A673 (cell line): ENCODE results near the gene SSR1. TPM values are rescaled to one million over a fixed set of nuclear protein-coding genes. Genes with fewer than 3 reads are reported as not detected.

Source experiments
- BruUV-seq: library from RNA; stranded (reverse); fragments of 400-500 nt; replicated peaks from 2 replicates; lab custom pipeline; 2021; lab: Mats Ljungman, UMichigan
- CTCF ChIA-PET: fragments of 300-600 bp; sonication (Branson Sonifier 250); formaldehyde crosslinking; loops from one replicate; lab custom pipeline; 2022; ENCODE audit warnings: antibody characterized with exemption; lab: Charles Lee
- POLR2A ChIA-PET: fragments of 300-600 bp; sonication (Branson Sonifier 250); formaldehyde crosslinking; loops from one replicate; lab custom pipeline; 2022; ENCODE audit warnings: antibody characterized with exemption; ENCODE audit not compliant: low non-redundant PET; lab: Charles Lee
- DNase-seq: peaks from one replicate; pipeline ENCODE4 v3.0.0-alpha.2; 2015; ENCODE audit warnings: low spot score
- H3K27ac ChIP-seq: fragments of 200-600 bp; sonication (generic); 2 replicates; pipeline ENCODE4 v1.5.1; 2016; ENCODE audit warnings: mixed run types, low read depth, mild to moderate bottlenecking, mixed read lengths, antibody characterized with exemption, low read length; ENCODE audit not compliant: poor library complexity, severe bottlenecking
- H3K27me3 ChIP-seq: fragments of 200-600 bp; sonication (generic); replicated peaks from 2 replicates; pipeline ENCODE4 v1.6.1; 2017; ENCODE audit warnings: mixed run types, low read depth, mild to moderate bottlenecking, mixed read lengths, antibody characterized with exemption, low read length; ENCODE audit not compliant: insufficient read depth, poor library complexity
- H3K36me3 ChIP-seq: fragments of 200-600 bp; sonication (generic); 2 replicates; pipeline ENCODE4 v1.6.1; 2016; ENCODE audit warnings: mixed run types, mild to moderate bottlenecking, mixed read lengths, antibody characterized with exemption, low read length; ENCODE audit not compliant: insufficient read depth, poor library complexity, severe bottlenecking
- H3K4me1 ChIP-seq: fragments of 200-600 bp; sonication (generic); 2 replicates; pipeline ENCODE4 v1.6.1; 2017; ENCODE audit warnings: mixed run types, mild to moderate bottlenecking, mixed read lengths, antibody characterized with exemption, low read length; ENCODE audit not compliant: insufficient read depth, poor library complexity, severe bottlenecking
- H3K4me3 ChIP-seq: fragments of 200-600 bp; sonication (generic); 2 replicates; pipeline ENCODE4 v1.5.1; 2016; ENCODE audit warnings: low read depth, mixed run types, mild to moderate bottlenecking, mixed read lengths, low read length; ENCODE audit not compliant: poor library complexity, severe bottlenecking
- H3K9me3 ChIP-seq: fragments of 200-600 bp; sonication (generic); 2 replicates; pipeline ENCODE4 v1.6.1; 2016; ENCODE audit warnings: mixed run types, low read depth, mild to moderate bottlenecking, mixed read lengths, antibody characterized with exemption, low read length; ENCODE audit not compliant: poor library complexity, severe bottlenecking
- EZH2 ChIP-seq: fragments of 200-600 bp; sonication (generic); IDR thresholded peaks from 2 replicates; pipeline ENCODE4 v1.6.1; 2017; ENCODE audit warnings: borderline replicate concordance, low read depth, mild to moderate bottlenecking, mixed read lengths, antibody characterized with exemption, low read length; ENCODE audit not compliant: poor library complexity, severe bottlenecking
- intact Hi-C: fragments of 100-400 bp; cut with micrococcal nuclease; formaldehyde crosslinking; loops from one replicate; pipeline ENCODE4 v1.10.0; 2022; ENCODE audit not compliant: unreplicated experiment
- total RNA-seq: library from RNA; stranded (reverse); gene quantifications from 2 replicates; pipeline ENCODE4 v1.2.3, GENCODE V29; 2021
- TF ChIP-seq, protein P1 (sequence below): fragments of 300-800, 200-600 bp; sonication (generic); conservative IDR thresholded peaks from 2 replicates; pipeline ENCODE4 v1.5.1; 2017; ENCODE audit warnings: low read depth, mild to moderate bottlenecking, antibody characterized with exemption, low read length, moderate library complexity, mixed read lengths

The SSR1 gene
- total RNA-seq, 1 experiment from 2014 or later, result 161 TPM

DNA sequence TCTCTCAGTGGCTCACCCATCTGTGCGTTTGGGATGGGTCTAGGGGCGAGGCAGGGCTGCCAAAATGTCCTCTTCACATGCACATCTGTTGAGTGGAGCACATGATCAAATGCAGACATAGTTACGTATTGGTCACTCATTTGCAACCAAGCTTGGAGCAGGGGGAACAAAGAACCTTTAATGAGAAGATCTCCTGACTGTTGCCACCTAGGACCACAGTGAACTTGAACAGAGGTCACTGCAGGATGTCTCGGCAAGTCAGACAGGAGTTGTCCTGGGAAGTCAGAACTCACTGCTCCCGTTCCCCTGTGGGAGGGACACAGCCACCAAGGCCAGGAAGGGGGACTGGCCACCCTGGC, 73.4 kb downstream of the SSR1 start:
- Histone ChIP-seq H3K27ac (peak overlapping the region; percentile 58), H3K4me3 (no peak overlapping the region), H3K9me3 (no peaks in the 10 kb centered on the region), H3K27me3 (no peaks in the 10 kb centered on the region), H3K36me3 (peaks cover 15% of the 10 kb centered on the region), H3K4me1 (peaks cover 42% of the 10 kb centered on the region)
- no peak for DNase-seq
- TF ChIP-seq EZH2, result no peak
- TF ChIP-seq, protein P1, sequence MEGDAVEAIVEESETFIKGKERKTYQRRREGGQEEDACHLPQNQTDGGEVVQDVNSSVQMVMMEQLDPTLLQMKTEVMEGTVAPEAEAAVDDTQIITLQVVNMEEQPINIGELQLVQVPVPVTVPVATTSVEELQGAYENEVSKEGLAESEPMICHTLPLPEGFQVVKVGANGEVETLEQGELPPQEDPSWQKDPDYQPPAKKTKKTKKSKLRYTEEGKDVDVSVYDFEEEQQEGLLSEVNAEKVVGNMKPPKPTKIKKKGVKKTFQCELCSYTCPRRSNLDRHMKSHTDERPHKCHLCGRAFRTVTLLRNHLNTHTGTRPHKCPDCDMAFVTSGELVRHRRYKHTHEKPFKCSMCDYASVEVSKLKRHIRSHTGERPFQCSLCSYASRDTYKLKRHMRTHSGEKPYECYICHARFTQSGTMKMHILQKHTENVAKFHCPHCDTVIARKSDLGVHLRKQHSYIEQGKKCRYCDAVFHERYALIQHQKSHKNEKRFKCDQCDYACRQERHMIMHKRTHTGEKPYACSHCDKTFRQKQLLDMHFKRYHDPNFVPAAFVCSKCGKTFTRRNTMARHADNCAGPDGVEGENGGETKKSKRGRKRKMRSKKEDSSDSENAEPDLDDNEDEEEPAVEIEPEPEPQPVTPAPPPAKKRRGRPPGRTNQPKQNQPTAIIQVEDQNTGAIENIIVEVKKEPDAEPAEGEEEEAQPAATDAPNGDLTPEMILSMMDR, result no peak
- CTCF ChIA-PET, result interaction anchor here (0.7 kb wide), 1 partner anchor 204 kb away, joined by 3 read pairs; no protein-coding TSS in a partner anchor
- BruUV-seq, result no TSS peak
- intact Hi-C loops, result no loop called here
- POLR2A ChIA-PET, result no interaction called here

DNA sequence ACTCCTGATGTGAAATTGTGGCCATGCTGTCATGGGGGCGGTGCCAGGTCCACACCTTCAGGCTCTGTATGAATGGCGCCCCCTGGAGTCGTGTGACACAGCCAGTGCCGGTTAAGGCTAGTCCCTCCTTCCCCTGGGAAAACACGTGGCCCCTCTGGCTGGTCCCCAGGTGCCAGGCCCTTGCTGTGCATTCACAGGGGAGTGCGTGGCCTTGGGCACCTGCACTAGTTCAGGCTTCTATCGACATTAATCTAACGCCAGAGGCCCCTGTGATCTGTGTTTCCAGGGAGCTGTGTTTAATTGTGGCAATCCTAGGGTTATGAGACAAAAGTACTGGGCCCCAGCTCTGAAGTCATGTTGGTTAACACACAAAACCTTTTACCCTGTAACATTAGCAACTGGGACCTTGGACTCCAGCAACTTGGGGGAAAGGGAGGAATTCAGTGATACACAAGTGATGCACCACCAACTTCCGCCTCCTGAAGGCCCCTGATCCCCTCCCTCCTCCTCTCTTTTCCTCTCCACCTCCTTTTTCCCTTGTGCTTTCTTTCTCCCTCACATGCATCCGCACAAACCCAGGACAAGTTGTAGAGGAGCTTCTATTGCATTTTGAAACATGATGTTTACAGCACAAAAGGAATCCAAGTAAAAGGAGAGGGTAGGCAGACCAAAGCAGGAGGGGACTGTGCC, 74.0 kb downstream of the SSR1 start:
- ChIA-PET POLR2A (no interaction called here), CTCF (interaction anchor here (0.6 to 1.3 kb wide), 5 partner anchors 42 to 542 kb away, joined by 3 to 4 read pairs (median 3); no protein-coding TSS in a partner anchor)
- H3K4me1 ChIP-seq, result peaks cover 42% of the 10 kb centered on the region
- H3K27me3 ChIP-seq, result no peaks in the 10 kb centered on the region
- H3K27ac ChIP-seq, result peak overlapping the region; percentile 58
- TF ChIP-seq EZH2, result no peak
- TF ChIP-seq, protein P1, result peak; percentile 87
- peak; percentile 91 for DNase-seq
- H3K36me3 ChIP-seq, result peaks cover 13% of the 10 kb centered on the region
- BruUV-seq, result no TSS peak
- no peak overlapping the region for H3K4me3 ChIP-seq
- no peaks in the 10 kb centered on the region for H3K9me3 ChIP-seq
- intact Hi-C loops, result no loop called here

DNA sequence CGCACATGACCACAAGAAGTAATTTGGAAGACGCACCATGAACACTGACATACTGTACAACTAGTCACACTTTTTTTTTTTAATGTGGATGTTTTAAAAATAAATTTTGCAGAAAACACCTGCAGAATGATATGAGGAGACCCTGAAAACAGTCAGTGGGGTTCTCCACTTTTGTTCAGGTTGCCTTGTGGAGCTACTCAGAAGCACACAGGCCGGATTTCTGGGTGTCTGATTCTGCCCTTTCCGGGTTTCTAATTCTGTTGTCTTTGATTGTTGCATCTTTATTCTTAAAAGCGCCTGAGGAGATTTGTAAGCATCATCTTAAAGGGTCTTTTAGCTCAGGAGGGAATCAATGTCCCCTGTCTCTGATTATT, 74.5 kb downstream of the SSR1 start:
- peaks cover 15% of the 10 kb centered on the region for H3K36me3 ChIP-seq
- H3K27me3 ChIP-seq, result no peaks in the 10 kb centered on the region
- ChIA-PET POLR2A (no interaction called here), CTCF (interaction anchor here (0.6 to 1.3 kb wide), 5 partner anchors 42 to 542 kb away, joined by 3 to 4 read pairs (median 3); no protein-coding TSS in a partner anchor)
- no peak overlapping the region for H3K27ac ChIP-seq
- no peaks in the 10 kb centered on the region for H3K9me3 ChIP-seq
- no TSS peak for BruUV-seq
- DNase-seq, result no peak
- intact Hi-C loops, result no loop called here
- no peak overlapping the region for H3K4me3 ChIP-seq
- no peak for TF ChIP-seq EZH2
- TF ChIP-seq, protein P1, result no peak
- peaks cover 39% of the 10 kb centered on the region for H3K4me1 ChIP-seq
